HepG2 (cell line): ENCODE results near the gene RPLP2. TPM values are rescaled to one million over a fixed set of nuclear protein-coding genes. Genes with fewer than 3 reads are reported as not detected.

Experiments
- ATAC-seq: fragments of 200-7000 bp; cut with Tn5 transposase; 3 replicates; pipeline ENCODE4 v1.9.1; 2020; ENCODE audit warnings: mild to moderate bottlenecking, moderate library complexity
- BruUV-seq: library from RNA; stranded (reverse); fragments of 400-500 nt; replicated peaks from 2 replicates; lab custom pipeline; 2021; lab: Mats Ljungman, UMichigan
- CTCF ChIA-PET: fragments of 300-600 bp; formaldehyde crosslinking; extraction: SDS; loops from one replicate; lab custom pipeline; 2021; ENCODE audit warnings: low total read pairs, inconsistent platforms, low intra/inter-chr PET ratio; lab: Yijun Ruan, JAX
- POLR2A ChIA-PET: fragments of 350-600 bp; sonication (Branson Sonifier 250); formaldehyde crosslinking; loops from one replicate; lab custom pipeline; 2020; ENCODE audit warnings: antibody characterized with exemption, inconsistent platforms; lab: Yijun Ruan, JAX
- DNase-seq: peaks from one replicate; pipeline ENCODE4 v3.0.0-alpha.2; 2015; ENCODE audit warnings: low spot score
- FAIRE-seq: peaks from 3 replicates; lab custom pipeline; 2011; peaks lifted over from hg19 to GRCh38; lab: Jason Lieb, UNC
- H2AFZ ChIP-seq: one replicate; pipeline ENCODE4 v1.6.1; 2011; ENCODE audit warnings: low read length, inconsistent platforms
- H3K27ac ChIP-seq: fragments of 300-600 bp; 3 replicates; pipeline ENCODE4 v1.8.0; 2011; ENCODE audit warnings: mixed run types, mild to moderate bottlenecking, mixed read lengths, low read length, inconsistent platforms; ENCODE audit not compliant: insufficient read depth; ENCODE audit errors: extremely low read length
- H3K27me3 ChIP-seq, 2 experiments: fragments of 200-600 bp in 1 of 2; 2 replicates in 1 of 2; 3 replicates in 1 of 2; pipeline versions ENCODE4 v1.6.0 to v1.8.0; 2011; ENCODE audit warnings: low read length in 2 of 2, mild to moderate bottlenecking in 2 of 2, moderate library complexity in 2 of 2, inconsistent platforms in 1 of 2; ENCODE audit not compliant: insufficient read depth in 2 of 2, control insufficient read depth in 1 of 2
- H3K36me3 ChIP-seq, 2 experiments: fragments of 200-600 bp in 1 of 2; replicated peaks in 1 of 2; 2 replicates in 1 of 2; 3 replicates in 1 of 2; pipeline versions ENCODE4 v1.5.1 to v1.8.0; 2011; ENCODE audit warnings: low read length in 2 of 2, inconsistent platforms in 1 of 2; ENCODE audit not compliant: insufficient read depth in 2 of 2, control insufficient read depth in 1 of 2
- H3K4me1 ChIP-seq: 2 replicates; pipeline ENCODE4 v1.5.1; 2012; ENCODE audit warnings: low read length, inconsistent platforms; ENCODE audit not compliant: insufficient read depth
- H3K4me2 ChIP-seq: 2 replicates; pipeline ENCODE4 v1.6.0; 2011; ENCODE audit warnings: low read depth, low read length, inconsistent platforms
- H3K4me3 ChIP-seq, 3 experiments: fragments of 200-600 bp in 1 of 3; sonication (generic), shearing (Covaris generic) in 1 of 3; replicated peaks in 1 of 3; 2 replicates each; pipeline ENCODE4 v1.5.1; 2011 to 2016; ENCODE audit warnings: low read length in 3 of 3, inconsistent platforms in 2 of 3, low read depth in 2 of 3, mild to moderate bottlenecking in 2 of 3, control low read depth in 1 of 3, mixed read lengths in 1 of 3; ENCODE audit not compliant: insufficient read depth in 1 of 3
- H3K79me2 ChIP-seq: one replicate; pipeline ENCODE4 v1.6.1; 2011; ENCODE audit warnings: low read length, inconsistent platforms; ENCODE audit not compliant: insufficient read depth
- H3K9ac ChIP-seq: 2 replicates; pipeline ENCODE4 v1.6.0; 2011; ENCODE audit warnings: mild to moderate bottlenecking, low read depth, low read length, inconsistent platforms; ENCODE audit not compliant: insufficient read depth
- H3K9me3 ChIP-seq: 2 replicates; pipeline ENCODE4 v1.5.1; 2012; ENCODE audit warnings: mild to moderate bottlenecking, low read length
- H4K20me1 ChIP-seq: 2 replicates; pipeline ENCODE4 v1.6.0; 2011; ENCODE audit warnings: inconsistent platforms, mild to moderate bottlenecking, low read length, moderate library complexity; ENCODE audit not compliant: insufficient read depth
- HOXD1 ChIP-seq: sonication (generic); formaldehyde crosslinking; IDR thresholded peaks from 2 replicates; pipeline ENCODE4 v1.5.0; 2020; ENCODE audit warnings: missing genetic modification reagents
- POLR2G ChIP-seq: fragments of 200-400 bp; formaldehyde crosslinking; IDR thresholded peaks from 2 replicates; pipeline ENCODE4 v1.6.1; 2018; ENCODE audit warnings: mild to moderate bottlenecking, low read depth, low read length, moderate library complexity
- ZFP36L2 ChIP-seq: sonication (generic); formaldehyde crosslinking; IDR thresholded peaks from 2 replicates; pipeline ENCODE4 v1.4.0; 2020; ENCODE audit warnings: missing genetic modification reagents
- ZFP90 ChIP-seq: sonication (generic); formaldehyde crosslinking; IDR thresholded peaks from 2 replicates; pipeline ENCODE4 v1.8.0; 2022; ENCODE audit warnings: missing genetic modification reagents, mild to moderate bottlenecking, inconsistent platforms, borderline replicate concordance
- ZNF318 ChIP-seq: sonication (generic); formaldehyde crosslinking; IDR thresholded peaks from 2 replicates; pipeline ENCODE4 v1.4.0; 2020; ENCODE audit warnings: mild to moderate bottlenecking, missing genetic modification reagents
- ZNF432 ChIP-seq: sonication (generic); formaldehyde crosslinking; IDR thresholded peaks from 2 replicates; pipeline ENCODE4 v1.5.0; 2020; ENCODE audit warnings: missing genetic modification reagents, mild to moderate bottlenecking, borderline replicate concordance
- in situ Hi-C: cut with HindIII; loops from 2 replicates; pipeline ENCODE4 v1.10.0; 2017; ENCODE audit warnings: low pct_unique_long_range_greater_than_20kb; ENCODE audit not compliant: extremely low pct_ligation_motif_present
- intact Hi-C: fragments of 100-400 bp; cut with micrococcal nuclease; formaldehyde crosslinking; loops from one replicate; pipeline ENCODE4 v1.10.0; 2022; ENCODE audit not compliant: unreplicated experiment
- polyA plus RNA-seq, 8 experiments: library from polyadenylated mRNA; depleted of rRNA in 3 of 8; stranded (reverse) in 7 of 8; unstranded in 1 of 8; fragments of >200 nt; fragmentation: Illumina TruSeq in 4 of 8; extraction: Trizol in 4 of 8; gene quantifications; 2 replicates each; pipeline versions ENCODE4 v1.2.1 to v1.2.3, GENCODE V29; 2011 to 2016; ENCODE audit warnings: low read depth in 4 of 8, missing spikeins in 1 of 8, mixed read lengths in 1 of 8; ENCODE audit not compliant: insufficient read depth in 1 of 8
- total RNA-seq, 5 experiments: library from RNA; depleted of rRNA; stranded (reverse); fragments of >200 nt; fragmentation: Illumina TruSeq; extraction: Trizol; gene quantifications; 2 replicates each; pipeline ENCODE4 v1.2.3, GENCODE V29; 2016; ENCODE audit warnings: low read depth in 1 of 5

Gene RPLP2
- total and polyA plus RNA-seq, 2 of the 13 experiments (the other 11 are each of a cell fraction or from before 2014, with no cell fraction given), result 978 to 2,106 TPM

GRCh38 chr11:760236-760635 is 49.5 kb upstream of the RPLP2 start:
- H3K4me3 ChIP-seq, result no peak overlapping the region
- no peak overlapping the region for H3K4me2 ChIP-seq
- no peak overlapping the region for H3K9ac ChIP-seq
- H3K36me3 ChIP-seq, result peaks cover 22 to 80% of the 10 kb centered on the region in 2 experiments
- in situ Hi-C loops (no loop called here), intact Hi-C loops (no loop called here)
- H2AFZ ChIP-seq, result no peak overlapping the region
- DNase-seq (no peak), ATAC-seq (no peak), FAIRE-seq (no peak)
- CTCF ChIA-PET, result no interaction called here
- POLR2A ChIA-PET, result interaction anchor here (1.0 to 1.5 kb wide), 2 partner anchors 17 to 55 kb away, joined by 3 read pairs; no protein-coding TSS in a partner anchor
- H4K20me1 ChIP-seq, result peaks cover 9% of the 10 kb centered on the region; the same call in 1 of the 2 replicates
- peaks cover 10% of the 10 kb centered on the region for H3K79me2 ChIP-seq
- BruUV-seq, result no TSS peak
- no peaks in the 10 kb centered on the region for H3K27me3 ChIP-seq
- TF ChIP-seq ZNF318 (CRISPR knock-in tag), result no peak
- TF ChIP-seq ZFP90 (CRISPR knock-in tag), result no peak
- no peak for TF ChIP-seq POLR2G
- no peak for TF ChIP-seq ZNF432 (CRISPR knock-in tag)
- no peak for TF ChIP-seq ZFP36L2 (CRISPR knock-in tag)
- TF ChIP-seq HOXD1 (CRISPR knock-in tag), result no peak
- H3K4me1 ChIP-seq, result no peaks in the 10 kb centered on the region
- no peaks in the 10 kb centered on the region for H3K9me3 ChIP-seq
- no peak overlapping the region for H3K27ac ChIP-seq
